ENCODE results near the gene CCDC71. TPM values are rescaled to one million over a fixed set of nuclear protein-coding genes. Genes with fewer than 3 reads are reported as not detected.

The CCDC71 gene
- total RNA-seq, 1 donor from 2014 or later, result 22.1 TPM

- Mint-ChIP-seq H3K36me3 (ENCODE audit: unreplicated experiment) (no peaks in the 10 kb centered on the region), H3K9me3 (ENCODE audit: unreplicated experiment) (peaks cover 6% of the 10 kb centered on the region), H3K27ac (ENCODE audit: unreplicated experiment) (no peak overlapping the region), H3K27me3 (ENCODE audit: unreplicated experiment) (peaks cover 8% of the 10 kb centered on the region), H3K4me3 (ENCODE audit: unreplicated experiment) (peak overlapping the region; percentile 42), H3K4me1 (ENCODE audit: low read depth, unreplicated experiment) (no peaks in the 10 kb centered on the region)
- DNase-seq, result no peak
- TF ChIP-seq CTCF (IDR thresholded peaks at IDR 0.05; ENCODE audit: partially characterized antibody, unreplicated experiment), result no peak
Observed at GRCh38 chr3:49122022-49122421, 44.1 kb downstream of the CCDC71 start.

- Mint-ChIP-seq H3K4me3 (ENCODE audit: unreplicated experiment) (peak overlapping the region; percentile 50), H3K36me3 (ENCODE audit: unreplicated experiment) (no peaks in the 10 kb centered on the region), H3K27ac (ENCODE audit: unreplicated experiment) (peak overlapping the region; percentile 43), H3K9me3 (ENCODE audit: unreplicated experiment) (peaks cover 4% of the 10 kb centered on the region), H3K27me3 (ENCODE audit: unreplicated experiment) (peaks cover 10% of the 10 kb centered on the region), H3K4me1 (ENCODE audit: low read depth, unreplicated experiment) (no peaks in the 10 kb centered on the region)
- no peak for TF ChIP-seq CTCF (IDR thresholded peaks at IDR 0.05; ENCODE audit: partially characterized antibody, unreplicated experiment)
- no peak for DNase-seq
Observed at GRCh38 chr3:49121132-49121736, 44.9 kb downstream of the CCDC71 start.

- H3K27ac Mint-ChIP-seq (ENCODE audit: unreplicated experiment), result peak within 1 kb of the TSS; percentile 85
- no peaks in the 10 kb centered on the region for H3K4me1 Mint-ChIP-seq (ENCODE audit: low read depth, unreplicated experiment)
- no peaks in the 10 kb centered on the region for H3K36me3 Mint-ChIP-seq (ENCODE audit: unreplicated experiment)
- peak; percentile 91 for DNase-seq
- H3K4me3 Mint-ChIP-seq (ENCODE audit: unreplicated experiment), result peak within 1 kb of the TSS; percentile 93
- H3K9me3 Mint-ChIP-seq (ENCODE audit: unreplicated experiment), result peaks cover 4% of the 10 kb centered on the region
- H3K27me3 Mint-ChIP-seq (ENCODE audit: unreplicated experiment), result peaks cover 12% of the 10 kb centered on the region
- TF ChIP-seq CTCF (IDR thresholded peaks at IDR 0.05; ENCODE audit: partially characterized antibody, unreplicated experiment), result no peak
Observed at GRCh38 chr3:49120438-49121131, 45.5 kb downstream of the CCDC71 start, which contains the start of gene USP19. Gene USP19, minus strand, starts transcription at chr3:49120823. Its CDS starts 1,678 bp downstream, at chr3:49119145.

- no peaks in the 10 kb centered on the region for H3K36me3 Mint-ChIP-seq (ENCODE audit: unreplicated experiment)
- no peak for DNase-seq
- peaks cover 13% of the 10 kb centered on the region for H3K27me3 Mint-ChIP-seq (ENCODE audit: unreplicated experiment)
- peak overlapping the region; percentile 85 for H3K27ac Mint-ChIP-seq (ENCODE audit: unreplicated experiment)
- peaks cover 4% of the 10 kb centered on the region for H3K9me3 Mint-ChIP-seq (ENCODE audit: unreplicated experiment)
- no peaks in the 10 kb centered on the region for H3K4me1 Mint-ChIP-seq (ENCODE audit: low read depth, unreplicated experiment)
- no peak for TF ChIP-seq CTCF (IDR thresholded peaks at IDR 0.05; ENCODE audit: partially characterized antibody, unreplicated experiment)
- H3K4me3 Mint-ChIP-seq (ENCODE audit: unreplicated experiment), result peak overlapping the region; percentile 93
Observed at GRCh38 chr3:49120096-49120437, 46.1 kb downstream of the CCDC71 start.

- Mint-ChIP-seq H3K4me3 (ENCODE audit: unreplicated experiment) (peak overlapping the region; percentile 93), H3K36me3 (ENCODE audit: unreplicated experiment) (no peaks in the 10 kb centered on the region), H3K27ac (ENCODE audit: unreplicated experiment) (no peak overlapping the region), H3K27me3 (ENCODE audit: unreplicated experiment) (peaks cover 13% of the 10 kb centered on the region), H3K9me3 (ENCODE audit: unreplicated experiment) (peaks cover 4% of the 10 kb centered on the region), H3K4me1 (ENCODE audit: low read depth, unreplicated experiment) (no peaks in the 10 kb centered on the region)
- no peak for TF ChIP-seq CTCF (IDR thresholded peaks at IDR 0.05; ENCODE audit: partially characterized antibody, unreplicated experiment)
- DNase-seq, result no peak
Observed at GRCh38 chr3:49119439-49119838, 46.7 kb downstream of the CCDC71 start.

Data from glutamatergic neuron (in vitro differentiated cells).